OCI-LY7 (cell line): ENCODE data around the gene CDT1. TPM values are rescaled to one million over a fixed set of nuclear protein-coding genes. Genes with fewer than 3 reads are reported as not detected.

ENCODE experiments used
- BruUV-seq: library from RNA; stranded (reverse); fragments of 400-500 nt; replicated peaks from 2 replicates; lab custom pipeline; 2021; lab: Mats Ljungman, UMichigan
- CTCF ChIA-PET: fragments of 300-600 bp; sonication (Branson Sonifier 250); formaldehyde crosslinking; loops from one replicate; lab custom pipeline; 2022; ENCODE audit warnings: antibody characterized with exemption; ENCODE audit not compliant: unreplicated experiment; lab: Charles Lee
- POLR2A ChIA-PET: fragments of 300-600 bp; sonication (Branson Sonifier 250); formaldehyde crosslinking; loops from one replicate; lab custom pipeline; 2022; ENCODE audit warnings: antibody characterized with exemption; lab: Charles Lee
- DNase-seq: peaks from one replicate; pipeline ENCODE4 v3.0.0-alpha.2; 2015; ENCODE audit warnings: low spot score
- H2AFZ ChIP-seq: fragments of 200-600 bp; sonication (generic), shearing (Covaris generic); 2 replicates; pipeline ENCODE4 v1.6.1; 2014; ENCODE audit warnings: mild to moderate bottlenecking, antibody characterized with exemption, low read length, moderate library complexity
- H3K27ac ChIP-seq: fragments of 200-600 bp; sonication (generic); 2 replicates; pipeline ENCODE4 v1.5.1; 2014; ENCODE audit warnings: mixed run types, low read depth, mild to moderate bottlenecking, moderate library complexity, low read length, inconsistent platforms; ENCODE audit not compliant: poor library complexity, severe bottlenecking
- H3K36me3 ChIP-seq: fragments of 200-600 bp; sonication (generic); 2 replicates; pipeline ENCODE4 v1.6.1; 2014; ENCODE audit warnings: mild to moderate bottlenecking, antibody characterized with exemption, low read length, moderate library complexity, mixed read lengths; ENCODE audit not compliant: insufficient read depth
- H3K4me1 ChIP-seq: fragments of 200-600 bp; sonication (generic); 2 replicates; pipeline ENCODE4 v1.5.1; 2014; ENCODE audit warnings: mild to moderate bottlenecking, low read length; ENCODE audit not compliant: insufficient read depth, poor library complexity, severe bottlenecking
- H3K4me2 ChIP-seq: fragments of 200-600 bp; sonication (generic); 2 replicates; pipeline ENCODE4 v1.6.1; 2014; ENCODE audit warnings: mild to moderate bottlenecking, low read length
- H3K4me3 ChIP-seq: fragments of 200-600 bp; sonication (generic); 2 replicates; pipeline ENCODE4 v1.5.1; 2014; ENCODE audit warnings: mild to moderate bottlenecking, low read depth, low read length; ENCODE audit not compliant: poor library complexity, severe bottlenecking
- H3K79me2 ChIP-seq: fragments of 200-600 bp; sonication (generic); 2 replicates; pipeline ENCODE4 v1.6.1; 2016; ENCODE audit warnings: low read depth, mild to moderate bottlenecking, low read length, moderate library complexity, mixed read lengths; ENCODE audit not compliant: insufficient read depth
- H3K9me2 ChIP-seq: fragments of 200-600 bp; sonication (generic); 2 replicates; pipeline ENCODE4 v1.6.1; 2016; ENCODE audit warnings: mild to moderate bottlenecking, low read length, mixed read lengths; ENCODE audit not compliant: insufficient read depth
- H3K9me3 ChIP-seq: fragments of 200-600 bp; sonication (generic); 2 replicates; pipeline ENCODE4 v1.6.1; 2014; ENCODE audit warnings: mild to moderate bottlenecking, mixed run types, low read length, mixed read lengths
- H4K20me1 ChIP-seq: fragments of 200-600 bp; sonication (generic); 2 replicates; pipeline ENCODE4 v1.6.1; 2014; ENCODE audit warnings: mild to moderate bottlenecking, antibody characterized with exemption, low read length, moderate library complexity, mixed read lengths; ENCODE audit not compliant: insufficient read depth
- EZH2phosphoT487 ChIP-seq: fragments of 200-600 bp; sonication (generic); IDR thresholded peaks from 2 replicates; pipeline ENCODE4 v1.6.1; 2018; ENCODE audit warnings: low read depth, borderline replicate concordance, mild to moderate bottlenecking, mixed run types, antibody characterized with exemption, low read length, moderate library complexity, mixed read lengths
- intact Hi-C: fragments of 100-400 bp; cut with micrococcal nuclease; formaldehyde crosslinking; loops from one replicate; pipeline ENCODE4 v1.10.0; 2022; ENCODE audit not compliant: unreplicated experiment
- total RNA-seq, 2 experiments: library from RNA; depleted of rRNA in 1 of 2; stranded (reverse); fragments of >200 nt in 1 of 2; shearing (Covaris generic) in 1 of 2; gene quantifications; 2 replicates each; pipeline ENCODE4 v1.2.3, GENCODE V29; 2014 to 2022
- TF ChIP-seq, protein P1 (sequence below): fragments of 200-600 bp; sonication (generic); conservative IDR thresholded peaks from 2 replicates; pipeline ENCODE4 v1.5.1; 2014; ENCODE audit warnings: mild to moderate bottlenecking, antibody characterized with exemption, low read length, moderate library complexity, mixed read lengths

Gene CDT1
- total RNA-seq, 2 experiments from 2014 or later: 82.7 to 108 TPM

DNA sequence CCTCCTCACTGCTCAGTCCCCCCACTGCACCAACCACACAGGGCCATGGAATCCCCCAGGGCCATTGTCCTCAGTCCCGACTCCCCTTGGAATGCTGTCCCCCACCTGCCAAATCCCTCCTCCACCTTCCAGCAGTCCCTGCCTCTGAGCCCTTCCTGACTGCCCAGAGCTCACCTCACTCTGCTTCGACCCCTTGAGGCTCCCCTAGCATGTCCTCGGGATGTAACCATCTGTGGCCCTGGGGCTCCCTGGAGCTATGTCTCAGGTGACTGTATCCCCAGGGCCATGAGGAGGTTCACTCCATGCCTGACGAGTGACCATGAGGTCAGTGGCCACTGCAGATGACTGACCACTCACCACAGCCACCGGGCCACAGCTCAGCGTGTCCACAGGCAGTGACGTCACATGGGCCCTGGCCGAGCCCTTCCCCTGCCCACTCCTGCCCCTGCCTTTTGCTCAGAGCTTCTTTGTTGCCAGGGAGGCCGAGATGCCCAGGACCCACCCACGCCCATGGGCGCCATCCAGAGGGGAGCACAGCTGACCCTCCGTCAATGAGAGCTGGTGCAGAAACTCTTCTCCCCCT is 10.8 kb upstream of the CDT1 start:
- no peaks in the 10 kb centered on the region for H3K9me2 ChIP-seq
- POLR2A ChIA-PET: interaction anchor here (0.6 to 2.6 kb wide), 8 partner anchors 8 to 865 kb away, joined by 3 to 17 read pairs (median 8); partner anchors contain the start of genes CDT1, CHMP1A and SPATA33
- CTCF ChIA-PET: interaction anchor here (0.6 to 1.0 kb wide), 3 partner anchors 10 to 61 kb away, joined by 5 to 8 read pairs (median 5); no protein-coding TSS in a partner anchor
- no peaks in the 10 kb centered on the region for H4K20me1 ChIP-seq
- H3K4me1 ChIP-seq: peaks cover 61% of the 10 kb centered on the region
- H3K9me3 ChIP-seq: no peaks in the 10 kb centered on the region
- no TSS peak for BruUV-seq
- H3K4me3 ChIP-seq: peak overlapping the region; percentile 59
- 0 out of 2 replicates have a peak, but pooled peaks cover under 1% of the 10 kb centered on the region for H3K36me3 ChIP-seq
- peak overlapping the region; percentile 24; the same call in 1 of the 2 replicates for H2AFZ ChIP-seq
- H3K4me2 ChIP-seq: peak overlapping the region; percentile 80
- peak overlapping the region; percentile 80 for H3K27ac ChIP-seq
- TF ChIP-seq, protein P1, sequence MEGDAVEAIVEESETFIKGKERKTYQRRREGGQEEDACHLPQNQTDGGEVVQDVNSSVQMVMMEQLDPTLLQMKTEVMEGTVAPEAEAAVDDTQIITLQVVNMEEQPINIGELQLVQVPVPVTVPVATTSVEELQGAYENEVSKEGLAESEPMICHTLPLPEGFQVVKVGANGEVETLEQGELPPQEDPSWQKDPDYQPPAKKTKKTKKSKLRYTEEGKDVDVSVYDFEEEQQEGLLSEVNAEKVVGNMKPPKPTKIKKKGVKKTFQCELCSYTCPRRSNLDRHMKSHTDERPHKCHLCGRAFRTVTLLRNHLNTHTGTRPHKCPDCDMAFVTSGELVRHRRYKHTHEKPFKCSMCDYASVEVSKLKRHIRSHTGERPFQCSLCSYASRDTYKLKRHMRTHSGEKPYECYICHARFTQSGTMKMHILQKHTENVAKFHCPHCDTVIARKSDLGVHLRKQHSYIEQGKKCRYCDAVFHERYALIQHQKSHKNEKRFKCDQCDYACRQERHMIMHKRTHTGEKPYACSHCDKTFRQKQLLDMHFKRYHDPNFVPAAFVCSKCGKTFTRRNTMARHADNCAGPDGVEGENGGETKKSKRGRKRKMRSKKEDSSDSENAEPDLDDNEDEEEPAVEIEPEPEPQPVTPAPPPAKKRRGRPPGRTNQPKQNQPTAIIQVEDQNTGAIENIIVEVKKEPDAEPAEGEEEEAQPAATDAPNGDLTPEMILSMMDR: no peak
- no peak for TF ChIP-seq EZH2phosphoT487
- no peaks in the 10 kb centered on the region for H3K79me2 ChIP-seq
- DNase-seq: no peak
- intact Hi-C loops: no loop called here

DNA sequence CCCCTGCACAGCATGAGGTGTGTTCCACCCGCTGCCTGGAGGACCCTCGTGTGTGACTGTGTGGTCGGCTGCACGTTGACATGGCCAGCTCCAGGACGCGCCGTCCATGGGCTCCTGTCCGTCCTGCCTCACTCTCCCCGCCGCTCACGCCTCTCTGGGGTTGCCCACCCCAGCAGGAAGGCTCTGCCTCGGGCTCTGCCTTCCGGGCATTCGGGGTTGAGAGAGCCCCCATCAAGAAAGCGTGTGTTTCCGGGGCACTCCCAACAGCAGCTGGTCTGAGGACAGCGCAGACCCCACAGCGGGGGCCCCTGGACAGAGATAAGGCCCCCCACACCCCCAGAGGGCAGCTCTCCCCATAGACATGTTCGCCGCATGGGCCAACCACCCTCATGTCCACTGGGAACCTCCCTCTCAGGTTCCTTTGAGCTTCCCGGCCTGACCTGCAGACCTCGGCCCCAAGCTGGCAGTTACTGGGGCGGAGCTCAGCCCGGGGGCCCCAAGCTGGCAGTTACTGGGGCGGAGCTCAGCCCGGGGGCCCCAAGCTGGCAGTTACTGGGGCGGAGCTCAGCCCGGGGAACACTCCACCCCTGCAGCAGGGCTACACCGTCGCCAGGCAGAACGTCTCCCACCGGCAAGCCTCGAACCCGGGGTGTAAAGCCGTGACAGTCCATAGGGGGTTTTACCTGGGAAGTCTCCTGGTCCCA is 10.2 kb upstream of the CDT1 start:
- Histone ChIP-seq H3K79me2 (no peaks in the 10 kb centered on the region), H3K9me2 (no peaks in the 10 kb centered on the region), H3K4me3 (peak overlapping the region; percentile 59), H3K36me3 (0 out of 2 replicates have a peak, but pooled peaks cover 5% of the 10 kb centered on the region), H3K9me3 (no peaks in the 10 kb centered on the region), H3K4me1 (peaks cover 61% of the 10 kb centered on the region), H4K20me1 (no peaks in the 10 kb centered on the region), H3K4me2 (peak overlapping the region; percentile 80), H3K27ac (peak overlapping the region; percentile 80), H2AFZ (peak overlapping the region; percentile 24; the same call in 1 of the 2 replicates)
- no peak for TF ChIP-seq EZH2phosphoT487
- TF ChIP-seq, protein P1: no peak
- peak; percentile 69 for DNase-seq
- POLR2A ChIA-PET: interaction anchor here (0.6 to 2.6 kb wide), 8 partner anchors 8 to 864 kb away, joined by 3 to 17 read pairs (median 8); partner anchors contain the start of genes CDT1, CHMP1A and SPATA33
- no TSS peak for BruUV-seq
- CTCF ChIA-PET: interaction anchor here (0.6 to 1.0 kb wide), 6 partner anchors 8 to 60 kb away, joined by 3 to 8 read pairs (median 4); partner anchors contain the start of gene APRT
- intact Hi-C loops: no loop called here
